Prostate gland (tissue), 1 donor: ENCODE measurements around the gene PAMR1.

Experiments
- POLR2A ChIP-seq: fragments of 450-650 bp; IDR thresholded peaks from one replicate; pipeline ENCODE4 v1.6.1; 2016; ENCODE audit warnings: antibody characterized with exemption, mild to moderate bottlenecking
- POLR2AphosphoS5 ChIP-seq: sonication (generic); formaldehyde crosslinking; IDR thresholded peaks from one replicate; pipeline ENCODE4 v1.6.1; 2017; ENCODE audit warnings: antibody characterized with exemption

GRCh38 chr11:35511666-35512065 lies 13.8 kb downstream of the PAMR1 start:
- no peak for TF ChIP-seq POLR2A
- TF ChIP-seq POLR2AphosphoS5, result no peak
